H9 (cell line): ENCODE data around the gene UBFD1. TPM values are rescaled to one million over a fixed set of nuclear protein-coding genes. Genes with fewer than 3 reads are reported as not detected.
"Not testable (repeated sequence)": the region's sequence is repeated elsewhere in the genome, so short reads cannot be mapped to it uniquely, and the experiment has no call there.

Experiments
- DNase-seq: peaks from one replicate; pipeline ENCODE4 v3.0.0-alpha.2; 2017
- H2AFZ ChIP-seq: one replicate; pipeline ENCODE4 v1.6.1; 2013; ENCODE audit warnings: mild to moderate bottlenecking, low read length, control low read depth, moderate library complexity
- H2AK5ac ChIP-seq: 2 replicates; pipeline ENCODE4 v1.6.1; 2013; ENCODE audit warnings: low read length, control low read depth, mixed read lengths; ENCODE audit not compliant: insufficient read length
- H2BK120ac ChIP-seq: one replicate; pipeline ENCODE4 v1.6.1; 2013; ENCODE audit warnings: low read depth, mild to moderate bottlenecking, low read length, control low read depth, inconsistent platforms; ENCODE audit not compliant: poor library complexity, severe bottlenecking
- H2BK12ac ChIP-seq: 2 replicates; pipeline ENCODE4 v1.6.1; 2013; ENCODE audit warnings: low read length, control low read depth, mixed read lengths, low read depth; ENCODE audit not compliant: insufficient read length
- H2BK15ac ChIP-seq: 2 replicates; pipeline ENCODE4 v1.6.1; 2013; ENCODE audit warnings: low read depth, low read length, control low read depth
- H2BK20ac ChIP-seq: one replicate; pipeline ENCODE4 v1.6.1; 2013; ENCODE audit warnings: low read depth, mild to moderate bottlenecking, low read length, control low read depth, inconsistent platforms; ENCODE audit not compliant: poor library complexity, severe bottlenecking
- H2BK5ac ChIP-seq: 2 replicates; pipeline ENCODE4 v1.6.1; 2013; ENCODE audit warnings: low read length, control low read depth, mixed read lengths; ENCODE audit not compliant: insufficient read length
- H3K14ac ChIP-seq: 2 replicates; pipeline ENCODE4 v1.6.1; 2013; ENCODE audit warnings: low read length, control low read depth; ENCODE audit not compliant: insufficient read depth
- H3K18ac ChIP-seq: 2 replicates; pipeline ENCODE4 v1.6.1; 2013; ENCODE audit warnings: low read depth, mild to moderate bottlenecking, mixed read lengths, low read length, control low read depth; ENCODE audit not compliant: insufficient read length
- H3K23ac ChIP-seq: 2 replicates; pipeline ENCODE4 v1.6.1; 2013; ENCODE audit warnings: low read length, control low read depth, mixed read lengths, low read depth; ENCODE audit not compliant: insufficient read length
- H3K23me2 ChIP-seq: 2 replicates; pipeline ENCODE4 v1.6.1; 2013; ENCODE audit warnings: low read depth, mild to moderate bottlenecking, mixed read lengths, low read length, control low read depth; ENCODE audit not compliant: insufficient read length, poor library complexity, severe bottlenecking
- H3K27ac ChIP-seq: 2 replicates; pipeline ENCODE4 v1.5.1; 2013; ENCODE audit warnings: low read length, control low read depth, mixed read lengths, low read depth; ENCODE audit not compliant: insufficient read length
- H3K27me3 ChIP-seq: 2 replicates; pipeline ENCODE4 v1.6.1; 2013; ENCODE audit warnings: low read length, control low read depth, inconsistent platforms; ENCODE audit not compliant: insufficient read depth
- H3K4ac ChIP-seq: 2 replicates; pipeline ENCODE4 v1.6.1; 2013; ENCODE audit warnings: low read depth, mild to moderate bottlenecking, control low read depth, inconsistent platforms, low read length, moderate library complexity
- H3K4me1 ChIP-seq: 2 replicates; pipeline ENCODE4 v1.6.1; 2013; ENCODE audit warnings: low read length, control low read depth, inconsistent platforms; ENCODE audit not compliant: insufficient read depth
- H3K4me2 ChIP-seq: 2 replicates; pipeline ENCODE4 v1.6.1; 2013; ENCODE audit warnings: low read length, control low read depth, mixed read lengths; ENCODE audit not compliant: insufficient read length, insufficient read depth
- H3K56ac ChIP-seq: 2 replicates; pipeline ENCODE4 v1.6.1; 2013; ENCODE audit warnings: low read depth, mild to moderate bottlenecking, mixed read lengths, low read length, control low read depth; ENCODE audit not compliant: insufficient read length
- H3K79me1 ChIP-seq: 2 replicates; pipeline ENCODE4 v1.6.1; 2013; ENCODE audit warnings: low read depth, mild to moderate bottlenecking, moderate library complexity, low read length, control low read depth, inconsistent platforms; ENCODE audit not compliant: insufficient read depth, poor library complexity, severe bottlenecking
- H3K79me2 ChIP-seq: 2 replicates; pipeline ENCODE4 v1.6.1; 2013; ENCODE audit warnings: low read length, control low read depth, inconsistent platforms; ENCODE audit not compliant: insufficient read depth
- H3K9ac ChIP-seq: 2 replicates; pipeline ENCODE4 v1.6.1; 2013; ENCODE audit warnings: low read length, control low read depth, mixed read lengths; ENCODE audit not compliant: insufficient read length; ENCODE audit errors: extremely low read depth
- H3K9me3 ChIP-seq: one replicate; pipeline ENCODE4 v1.6.1; 2013; ENCODE audit warnings: low read depth, low read length, inconsistent platforms; ENCODE audit not compliant: control insufficient read depth
- H3T11ph ChIP-seq: one replicate; pipeline ENCODE4 v1.6.1; 2013; ENCODE audit warnings: mild to moderate bottlenecking, low read length, control low read depth, inconsistent platforms
- H4K20me1 ChIP-seq: one replicate; pipeline ENCODE4 v1.6.1; 2013; ENCODE audit not compliant: control insufficient read depth, insufficient read length, insufficient read depth
- H4K5ac ChIP-seq: 2 replicates; pipeline ENCODE4 v1.6.1; 2013; ENCODE audit warnings: low read depth, mild to moderate bottlenecking, mixed read lengths, low read length, control low read depth; ENCODE audit not compliant: insufficient read length
- H4K8ac ChIP-seq: replicated peaks from 2 replicates; pipeline ENCODE4 v1.6.1; 2013; ENCODE audit warnings: low read length, control low read depth, mixed read lengths, low read depth; ENCODE audit not compliant: insufficient read length
- H4K91ac ChIP-seq: 2 replicates; pipeline ENCODE4 v1.6.1; 2013; ENCODE audit warnings: low read depth, mild to moderate bottlenecking, moderate library complexity, mixed read lengths, low read length, control low read depth; ENCODE audit not compliant: insufficient read length
- H3K27ac Mint-ChIP-seq, 3 experiments: 2 replicates in 2 of 3; 3 replicates in 1 of 3; pipeline ENCODE4 v1.8.0; 2020 to 2021; ENCODE audit warnings: mixed read lengths in 3 of 3, mild to moderate bottlenecking in 1 of 3, moderate library complexity in 1 of 3
- H3K27me3 Mint-ChIP-seq: 2 replicates; pipeline ENCODE4 v1.8.0; 2021; ENCODE audit warnings: low read depth, mild to moderate bottlenecking, moderate library complexity, mixed read lengths
- H3K36me3 Mint-ChIP-seq, 3 experiments: 2 replicates in 2 of 3; 3 replicates in 1 of 3; pipeline ENCODE4 v1.8.0; 2020 to 2021; ENCODE audit warnings: low read depth in 3 of 3, mixed read lengths in 3 of 3; ENCODE audit not compliant: insufficient read depth in 1 of 3
- H3K4me1 Mint-ChIP-seq, 2 experiments: 2 replicates each; pipeline ENCODE4 v1.8.0; 2020; ENCODE audit warnings: mixed read lengths in 2 of 2
- H3K4me3 Mint-ChIP-seq, 2 experiments: 2 replicates in 1 of 2; 3 replicates in 1 of 2; pipeline ENCODE4 v1.8.0; 2020 to 2021; ENCODE audit warnings: mild to moderate bottlenecking in 2 of 2, mixed read lengths in 2 of 2, moderate library complexity in 1 of 2
- H3K9me3 Mint-ChIP-seq, 2 experiments: 2 replicates in 1 of 2; 3 replicates in 1 of 2; pipeline ENCODE4 v1.8.0; 2020; ENCODE audit warnings: mild to moderate bottlenecking in 2 of 2, mixed read lengths in 2 of 2, moderate library complexity in 1 of 2
- CTCF ChIP-seq: fragments of 200-600 bp; sonication (generic); conservative IDR thresholded peaks from 3 replicates; pipeline ENCODE4 v1.8.0; 2021; ENCODE audit warnings: antibody characterized with exemption, mild to moderate bottlenecking
- WGBS: extraction: QIAGEN DNeasy Blood & Tissue Kit; methylation state at CpG from one replicate; pipeline ENCODE4 v1.1.7; 2013; ENCODE audit warnings: missing lambda C conversion rate, low lambda C conversion rate, mixed read lengths; ENCODE audit not compliant: insufficient read length; ENCODE audit errors: extremely low coverage; 5-methylcytosine and 5-hydroxymethylcytosine counted together
- total RNA-seq: library from RNA; stranded (reverse); gene quantifications from 2 replicates; pipeline ENCODE4 v1.2.1, GENCODE V29; 2021

Gene UBFD1
- total RNA-seq, 1 experiment from 2014 or later, result 107 TPM

- no peaks in the 10 kb centered on the region for H3K79me2 ChIP-seq
- no peak overlapping the region for H2BK20ac ChIP-seq
- no peaks in the 10 kb centered on the region for H3K9me3 ChIP-seq
- Mint-ChIP-seq H3K9me3 (no peaks in the 10 kb centered on the region), H3K4me3 (no peak overlapping the region), H3K27ac (peak overlapping the region in 1 of 3 experiments; percentile 73; a peak in 1 of 7 replicates), H3K27me3 (no peaks in the 10 kb centered on the region), H3K4me1 (no peaks in the 10 kb centered on the region), H3K36me3 (peaks cover 21 to 78% (median 44%) of the 10 kb centered on the region in 3 experiments; a peak in 6 of 7 replicates)
- no peak overlapping the region for H4K5ac ChIP-seq
- H2BK5ac ChIP-seq, result no peak overlapping the region
- no peaks in the 10 kb centered on the region for H3K79me1 ChIP-seq
- DNase-seq, result no peak
- no peak overlapping the region for H2BK12ac ChIP-seq
- H3K4me2 ChIP-seq, result no peak overlapping the region
- no peak overlapping the region for H3K23ac ChIP-seq
- no peak overlapping the region for H3K4ac ChIP-seq
- TF ChIP-seq CTCF, result no peak
- no peak overlapping the region for H4K8ac ChIP-seq
- H3K14ac ChIP-seq, result no peak overlapping the region
- H2AK5ac ChIP-seq, result no peak overlapping the region
- no peak overlapping the region for H3K27ac ChIP-seq
- H2BK120ac ChIP-seq, result no peak overlapping the region
- H3K18ac ChIP-seq, result no peak overlapping the region
- H3K9ac ChIP-seq, result no peak overlapping the region
- H3K56ac ChIP-seq, result no peak overlapping the region
- no peaks in the 10 kb centered on the region for H3K23me2 ChIP-seq
- no peak overlapping the region for H3T11ph ChIP-seq
- WGBS, result no CpG with 5 or more reads among the region's 11 CpGs
- no peak overlapping the region for H4K91ac ChIP-seq
- H3K27me3 ChIP-seq, result no peaks in the 10 kb centered on the region
- H3K4me1 ChIP-seq, result no peaks in the 10 kb centered on the region
- no peaks in the 10 kb centered on the region for H4K20me1 ChIP-seq
- H2BK15ac ChIP-seq, result no peak overlapping the region
- no peak overlapping the region for H2AFZ ChIP-seq
These were observed 17.3 kb upstream of the UBFD1 start for GRCh38 chr16:23539984-23540816.

- not testable (repeated sequence) for H3K4me1 Mint-ChIP-seq, H3K23me2 ChIP-seq, H3K79me1 ChIP-seq, H3K27ac Mint-ChIP-seq, H3K23ac ChIP-seq, H4K8ac ChIP-seq, H3K56ac ChIP-seq, H3K27me3 Mint-ChIP-seq, H4K5ac ChIP-seq, H2BK15ac ChIP-seq, H3K4me1 ChIP-seq, H3K79me2 ChIP-seq, H3K27ac ChIP-seq, H3K9ac ChIP-seq, H2BK5ac ChIP-seq, DNase-seq, H4K20me1 ChIP-seq, H3K18ac ChIP-seq, H2AK5ac ChIP-seq, H3K4me2 ChIP-seq, H3T11ph ChIP-seq, H2BK20ac ChIP-seq, H3K9me3 Mint-ChIP-seq, H3K14ac ChIP-seq, H2BK12ac ChIP-seq, H2BK120ac ChIP-seq, H3K27me3 ChIP-seq, H3K4ac ChIP-seq, H3K9me3 ChIP-seq, H4K91ac ChIP-seq, H3K4me3 Mint-ChIP-seq, H2AFZ ChIP-seq
- peaks cover 19 to 77% (median 43%) of the 10 kb centered on the region in 3 experiments; a peak in 6 of 7 replicates for H3K36me3 Mint-ChIP-seq
- WGBS, result no CpG with 5 or more reads among the region's 3 CpGs
These were observed 16.7 kb upstream of the UBFD1 start for GRCh38 chr16:23540817-23541178.
